ENCODE data around the gene ITGA1.

The ITGA1 gene

GRCh38 chr5:52746539-52746938, 41.2 kb upstream of the ITGA1 start:
- H3K27me3 ChIP-seq (ENCODE audit: insufficient read depth, poor library complexity, severe bottlenecking): peaks cover 3% of the 10 kb centered on the region
- H3K27ac ChIP-seq (replicated peaks): no peak overlapping the region
- no peak for TF ChIP-seq GABPA (IDR thresholded peaks at IDR 0.05; ENCODE audit: low read depth)
- no peak for TF ChIP-seq CTCF (IDR thresholded peaks at IDR 0.05; ENCODE audit: insufficient read depth, low read length)
- no peak for TF ChIP-seq POLR2AphosphoS5 (IDR thresholded peaks at IDR 0.05; ENCODE audit: low read depth)
- TF ChIP-seq REST (IDR thresholded peaks at IDR 0.05; ENCODE audit: insufficient replicate concordance, low read depth): no peak
- TF ChIP-seq SPI1 (IDR thresholded peaks at IDR 0.05; ENCODE audit: borderline replicate concordance, low read depth): no peak
- DNase-seq (ENCODE audit: low read depth in 1 of 2, low spot score in 1 of 2): no peak
- H3K4me3 ChIP-seq (replicated peaks; ENCODE audit: insufficient read depth, low read length): no peak overlapping the region

GRCh38 chr5:52748590-52748989, 39.1 kb upstream of the ITGA1 start:
- no peak overlapping the region for H3K4me3 ChIP-seq (replicated peaks; ENCODE audit: insufficient read depth, low read length)
- H3K27me3 ChIP-seq (ENCODE audit: insufficient read depth, poor library complexity, severe bottlenecking): peaks cover 3% of the 10 kb centered on the region
- no peak for TF ChIP-seq REST (IDR thresholded peaks at IDR 0.05; ENCODE audit: insufficient replicate concordance, low read depth)
- TF ChIP-seq POLR2AphosphoS5 (IDR thresholded peaks at IDR 0.05; ENCODE audit: low read depth): no peak
- TF ChIP-seq SPI1 (IDR thresholded peaks at IDR 0.05; ENCODE audit: borderline replicate concordance, low read depth): no peak
- TF ChIP-seq GABPA (IDR thresholded peaks at IDR 0.05; ENCODE audit: low read depth): no peak
- no peak for TF ChIP-seq CTCF (IDR thresholded peaks at IDR 0.05; ENCODE audit: insufficient read depth, low read length)
- no peak overlapping the region for H3K27ac ChIP-seq (replicated peaks)
- DNase-seq (ENCODE audit: low read depth in 1 of 2, low spot score in 1 of 2): no peak

GRCh38 chr5:52749666-52750065, 38.0 kb upstream of the ITGA1 start:
- no peak overlapping the region for H3K4me3 ChIP-seq (replicated peaks; ENCODE audit: insufficient read depth, low read length)
- H3K27me3 ChIP-seq (ENCODE audit: insufficient read depth, poor library complexity, severe bottlenecking): peaks cover 3% of the 10 kb centered on the region
- no peak for DNase-seq (ENCODE audit: low read depth in 1 of 2, low spot score in 1 of 2)
- no peak for TF ChIP-seq SPI1 (IDR thresholded peaks at IDR 0.05; ENCODE audit: borderline replicate concordance, low read depth)
- no peak for TF ChIP-seq POLR2AphosphoS5 (IDR thresholded peaks at IDR 0.05; ENCODE audit: low read depth)
- no peak for TF ChIP-seq REST (IDR thresholded peaks at IDR 0.05; ENCODE audit: insufficient replicate concordance, low read depth)
- TF ChIP-seq CTCF (IDR thresholded peaks at IDR 0.05; ENCODE audit: insufficient read depth, low read length): no peak
- TF ChIP-seq GABPA (IDR thresholded peaks at IDR 0.05; ENCODE audit: low read depth): no peak
- H3K27ac ChIP-seq (replicated peaks): no peak overlapping the region
